ENCODE data around the gene NUDCD2. TPM values are rescaled to one million over a fixed set of nuclear protein-coding genes. Genes with fewer than 3 reads are reported as not detected.
"Not testable (repeated sequence)": the region's sequence is repeated elsewhere in the genome, so short reads cannot be mapped to it uniquely, and the experiment has no call there.

The NUDCD2 gene
- total RNA-seq, 6 donors from 2014 or later, result 3.1 to 25.6 (median 7.9) TPM

DNA sequence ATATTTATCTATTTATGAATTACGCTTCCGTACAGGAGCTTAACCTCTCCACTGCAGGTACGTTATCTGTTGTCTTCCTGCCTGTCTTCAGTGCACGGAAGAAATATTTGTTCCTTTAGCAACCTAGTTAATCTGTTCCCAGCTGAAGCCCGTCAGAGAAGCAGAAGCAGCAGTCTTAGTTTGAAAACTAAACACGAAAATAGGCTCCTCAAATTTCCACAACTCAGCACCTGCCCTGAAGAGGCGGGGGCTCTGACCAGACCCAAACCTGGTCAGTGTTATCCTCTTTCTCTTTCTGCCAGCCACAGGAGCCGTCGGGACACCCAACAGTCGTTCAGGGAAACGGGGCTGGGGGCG, 462 bp downstream of the NUDCD2 start:
- H3K4me1 ChIP-seq, result peaks cover 20 to 32% (median 21%) of the 10 kb centered on the region in 4 donors
- TF ChIP-seq EP300 (IDR thresholded peaks at IDR 0.05), result no peak
- no peak for TF ChIP-seq POLR2A (IDR thresholded peaks at IDR 0.05)
- TF ChIP-seq CTCF (IDR thresholded peaks at IDR 0.05), result no peak
- TF ChIP-seq POLR2AphosphoS5 (IDR thresholded peaks at IDR 0.05), result no peak
- ATAC-seq (ENCODE audit: low FRiP score in 2 of 2), result peak in 1 of 2 donors; percentile 1
- peak overlapping the region; percentile 51 to 91 (median 79) for H3K4me3 ChIP-seq
- H3K9me3 ChIP-seq, result no peaks in the 10 kb centered on the region
- DNase-seq, result no peak
- 0 to 2% methylated on average over 9 to 12 of the region's 12 CpGs for WGBS, 2 donors
- H3K27ac ChIP-seq, result peak overlapping the region; percentile 96 to 97 (median 96)
- peaks cover 0 to 15% (median 3%) of the 10 kb centered on the region in 4 donors for H3K36me3 ChIP-seq
- H3K27me3 ChIP-seq, result no peaks in the 10 kb centered on the region

DNA sequence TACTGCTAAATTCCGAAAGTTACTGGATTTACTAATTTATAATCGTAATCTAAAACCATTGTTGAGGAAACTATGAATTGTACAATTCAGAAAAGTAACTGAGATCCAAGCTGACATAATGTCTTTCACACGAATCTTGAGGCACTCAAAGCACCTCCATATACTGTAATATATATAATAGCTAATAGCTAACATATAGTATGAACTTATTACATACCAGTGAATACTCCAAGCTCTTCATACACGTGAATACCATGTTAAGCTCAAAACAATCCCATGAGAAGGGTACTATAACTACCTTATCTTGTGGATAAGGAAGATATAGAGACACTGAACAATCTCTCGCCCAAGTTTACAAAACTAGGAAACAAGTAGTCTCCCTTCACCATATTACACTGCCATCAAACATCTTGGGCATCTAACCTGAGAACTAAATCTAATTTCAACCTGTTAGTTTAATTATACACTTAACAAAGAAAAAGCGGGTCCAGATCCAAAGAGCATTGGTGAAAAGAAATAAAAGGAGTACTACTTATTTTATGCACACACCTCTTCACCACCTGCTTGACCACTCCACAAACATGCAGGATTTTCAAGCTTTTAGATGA, 1.0 kb downstream of the NUDCD2 start:
- no peak for DNase-seq
- no peak for ATAC-seq (ENCODE audit: low FRiP score in 2 of 2)
- Histone ChIP-seq H3K27ac (peak overlapping the region; percentile 96 to 97 (median 96)), H3K27me3 (no peaks in the 10 kb centered on the region), H3K4me1 (peaks cover 20 to 32% (median 21%) of the 10 kb centered on the region in 4 donors), H3K9me3 (no peaks in the 10 kb centered on the region), H3K36me3 (peaks cover 0 to 19% (median 5%) of the 10 kb centered on the region in 4 donors), H3K4me3 (peak overlapping the region in 3 of 4 donors; percentile 76 to 91 (median 82))
- 34 to 39% methylated on average over 6 of the region's 6 CpGs for WGBS, 2 donors
- TF ChIP-seq CTCF (IDR thresholded peaks at IDR 0.05), result no peak

DNA sequence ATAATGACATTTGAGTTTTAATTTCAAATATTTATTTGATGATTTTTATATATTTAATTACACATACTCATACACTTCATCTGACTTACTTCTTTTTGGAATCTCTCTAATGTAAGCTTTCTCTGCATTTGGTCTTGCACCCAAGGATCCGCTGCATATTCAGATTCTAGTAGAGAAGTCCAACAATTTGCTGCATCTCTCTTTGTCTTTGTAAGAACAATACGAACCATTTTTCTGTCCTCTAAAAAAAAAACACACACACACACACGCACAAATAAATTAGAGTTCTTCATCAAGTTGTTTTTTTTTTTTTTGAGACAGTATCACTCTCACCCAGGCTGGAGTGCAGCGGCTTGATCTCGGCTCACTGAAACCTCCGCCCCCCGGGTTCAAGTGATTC, 3.1 kb downstream of the NUDCD2 start:
- Histone ChIP-seq H3K4me3 (no peak overlapping the region), H3K27me3 (no peaks in the 10 kb centered on the region), H3K36me3 (peaks cover 0 to 36% (median 5%) of the 10 kb centered on the region in 4 donors), H3K9me3 (no peaks in the 10 kb centered on the region), H3K27ac (no peak overlapping the region), H3K4me1 (peaks cover 20 to 32% (median 21%) of the 10 kb centered on the region in 4 donors)
- WGBS, 2 donors, result 94 to 96% methylated on average over 7 of the region's 7 CpGs
- TF ChIP-seq CTCF (IDR thresholded peaks at IDR 0.05) (no peak), POLR2AphosphoS5 (IDR thresholded peaks at IDR 0.05) (no peak), EP300 (IDR thresholded peaks at IDR 0.05) (no peak), POLR2A (IDR thresholded peaks at IDR 0.05) (no peak)
- DNase-seq (no peak), ATAC-seq (ENCODE audit: low FRiP score in 2 of 2) (no peak)

GRCh38 chr5:163456029-163456589, 3.8 kb downstream of the NUDCD2 start:
- H3K36me3 ChIP-seq, result peaks cover 0 to 39% (median 7%) of the 10 kb centered on the region in 4 donors
- WGBS, 2 donors, result 82 to 91% methylated on average over 2 of the region's 2 CpGs
- DNase-seq, result no peak
- H3K27me3 ChIP-seq, result no peaks in the 10 kb centered on the region
- no peak overlapping the region for H3K27ac ChIP-seq
- TF ChIP-seq POLR2AphosphoS5 (IDR thresholded peaks at IDR 0.05) (no peak), POLR2A (IDR thresholded peaks at IDR 0.05) (no peak), CTCF (IDR thresholded peaks at IDR 0.05) (no peak), EP300 (IDR thresholded peaks at IDR 0.05) (no peak)
- no peak for ATAC-seq (ENCODE audit: low FRiP score in 2 of 2)
- no peak overlapping the region for H3K4me3 ChIP-seq
- H3K4me1 ChIP-seq, result peaks cover 17 to 28% (median 19%) of the 10 kb centered on the region in 4 donors
- no peaks in the 10 kb centered on the region for H3K9me3 ChIP-seq

GRCh38 chr5:163455406-163455805, 4.5 kb downstream of the NUDCD2 start:
- peaks cover 12 to 22% (median 13%) of the 10 kb centered on the region in 4 donors for H3K4me1 ChIP-seq
- ATAC-seq (ENCODE audit: low FRiP score in 2 of 2); H3K27ac ChIP-seq; H3K27me3 ChIP-seq; H3K4me3 ChIP-seq; H3K9me3 ChIP-seq; DNase-seq: not testable (repeated sequence)
- H3K36me3 ChIP-seq, result peaks cover 0 to 39% (median 7%) of the 10 kb centered on the region in 4 donors
- whole genome bisulfite sequencing, 2 donors, result 96 to 97% methylated on average over 17 of the region's 17 CpGs
